SK-N-MC (cell line): ENCODE measurements around the gene CYSTM1.

Source experiments
- EZH2 ChIP-seq: fragments of 200-600 bp; sonication (generic); IDR thresholded peaks from one replicate; pipeline ENCODE4 v1.6.1; 2017; ENCODE audit warnings: antibody characterized with exemption
- FOXP2 ChIP-seq: optimal IDR thresholded peaks from 2 replicates; pipeline ENCODE3; 2011; ENCODE audit warnings: mild to moderate bottlenecking, moderate library complexity; ENCODE audit not compliant: insufficient read depth; ENCODE audit errors: extremely low read length, control extremely low read depth
- POLR2AphosphoS5 ChIP-seq: IDR thresholded peaks from 2 replicates; pipeline ENCODE4 v1.6.1; 2012; ENCODE audit warnings: mild to moderate bottlenecking, low read depth, low read length, borderline replicate concordance

GRCh38 chr5:140220032-140220697 is 45.2 kb downstream of the CYSTM1 start:
- TF ChIP-seq EZH2 (no peak), POLR2AphosphoS5 (no peak), FOXP2 (no peak)
